ENCODE results near the gene TUSC2. TPM values are rescaled to one million over a fixed set of nuclear protein-coding genes. Genes with fewer than 3 reads are reported as not detected.
A peak's percentile ranks its signal among the peaks of the same experiment; 100 is the strongest.

The TUSC2 gene, protein sequence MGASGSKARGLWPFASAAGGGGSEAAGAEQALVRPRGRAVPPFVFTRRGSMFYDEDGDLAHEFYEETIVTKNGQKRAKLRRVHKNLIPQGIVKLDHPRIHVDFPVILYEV
- 17.5 TPM for total RNA-seq
- 10 to 100 TPM; 44.6 to 55.6 (median 49.9) TPM for polyA plus RNA-seq

GRCh38 chr3:50327943-50328691 lies at the start of gene TUSC2:
TSS of gene TUSC2 (minus strand) at chr3:50328223. CDS start at chr3:50328099, 124 bp downstream.
- ATAC-seq (ENCODE audit: low read depth in 2 of 2), result peak; percentile 93 to 94
- Histone ChIP-seq H3K4me1 (ENCODE audit: control insufficient read depth, insufficient read depth, low read length, poor library complexity, severe bottlenecking) (peaks cover 18% of the 10 kb centered on the region), H3K27ac (ENCODE audit: insufficient read depth, low read length, poor library complexity, severe bottlenecking) (peak within 1 kb of the TSS; percentile 85), H3K27me3 (ENCODE audit: control insufficient read depth, insufficient read depth, low read length) (no peaks in the 10 kb centered on the region), H3K4me3 (ENCODE audit: low read depth, low read length) (peak within 1 kb of the TSS; percentile 69), H3K9me3 (ENCODE audit: control insufficient read depth in 2 of 2, low read length in 2 of 2) (no peaks in the 10 kb centered on the region), H3K36me3 (ENCODE audit: control insufficient read depth, insufficient read depth, low read length) (peaks cover 39% of the 10 kb centered on the region)
- DNase-seq, result peak; percentile 94 to 98 (median 94)
- Mint-ChIP-seq H3K9me3 (no peaks in the 10 kb centered on the region), H3K4me1 (peaks cover 2 to 44% (median 11%) of the 10 kb centered on the region in 4 donors), H3K4me3 (peak within 1 kb of the TSS; percentile 92 to 96 (median 94)), H3K27me3 (no peaks in the 10 kb centered on the region), H3K27ac (peak within 1 kb of the TSS; percentile 86 to 95 (median 95)), H3K36me3 (peaks cover 10% of the 10 kb centered on the region)

DNA sequence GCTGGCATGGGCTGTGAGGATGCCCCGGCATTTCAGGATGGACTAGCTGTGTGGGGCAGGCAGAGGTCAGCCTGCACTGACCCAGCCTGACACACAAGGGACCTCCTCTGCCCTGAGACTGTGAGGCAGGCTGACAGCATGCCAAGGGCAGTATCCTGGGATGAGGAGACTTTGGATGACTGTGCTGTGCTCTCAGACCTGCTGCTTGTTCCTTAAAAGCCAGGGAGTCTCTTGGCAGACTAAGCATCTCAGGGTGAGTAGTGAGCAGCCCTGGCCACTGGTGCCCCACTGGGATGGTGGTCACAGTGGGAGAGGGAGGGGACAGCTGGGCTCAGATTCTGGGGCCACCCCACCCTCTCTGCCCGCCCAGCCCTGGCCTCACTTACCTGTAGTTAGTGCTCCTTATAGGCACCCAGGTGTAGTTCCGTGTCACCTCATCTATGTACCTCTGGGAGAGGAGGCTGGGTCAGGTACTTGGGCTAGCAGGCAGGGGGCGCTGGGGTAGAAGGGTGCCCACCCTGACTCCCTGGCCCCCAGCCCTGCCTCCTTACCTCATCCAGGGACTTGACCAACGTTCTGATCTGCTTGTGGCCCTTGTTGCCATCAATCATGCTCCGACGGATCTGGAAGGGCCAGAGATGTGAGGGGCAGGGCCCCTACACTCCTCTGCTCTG lies 47.4 kb upstream of the TUSC2 start:
- H3K36me3 Mint-ChIP-seq, result no peaks in the 10 kb centered on the region
- no peak for ATAC-seq (ENCODE audit: low read depth in 2 of 2)
- H3K27me3 ChIP-seq (ENCODE audit: control insufficient read depth, insufficient read depth, low read length), result no peaks in the 10 kb centered on the region
- H3K4me3 Mint-ChIP-seq, result no peak overlapping the region
- H3K4me3 ChIP-seq (ENCODE audit: low read depth, low read length), result no peak overlapping the region
- peaks cover 0 to 8% (median 0%) of the 10 kb centered on the region in 4 donors for H3K4me1 Mint-ChIP-seq
- DNase-seq, result no peak
- no peak overlapping the region for H3K27ac ChIP-seq (ENCODE audit: insufficient read depth, low read length, poor library complexity, severe bottlenecking)
- no peaks in the 10 kb centered on the region for H3K9me3 ChIP-seq (ENCODE audit: control insufficient read depth in 2 of 2, low read length in 2 of 2)
- H3K4me1 ChIP-seq (ENCODE audit: control insufficient read depth, insufficient read depth, low read length, poor library complexity, severe bottlenecking), result peaks cover 3% of the 10 kb centered on the region
- H3K36me3 ChIP-seq (ENCODE audit: control insufficient read depth, insufficient read depth, low read length), result no peaks in the 10 kb centered on the region
- peak overlapping the region in 1 of 3 donors; percentile 35 for H3K27ac Mint-ChIP-seq
- H3K9me3 Mint-ChIP-seq, result peaks cover 0 to 4% (median 0%) of the 10 kb centered on the region in 7 donors
- peaks cover 17% of the 10 kb centered on the region for H3K27me3 Mint-ChIP-seq

- Histone ChIP-seq H3K4me1 (ENCODE audit: control insufficient read depth, insufficient read depth, low read length, poor library complexity, severe bottlenecking) (peaks cover 3% of the 10 kb centered on the region), H3K27ac (ENCODE audit: insufficient read depth, low read length, poor library complexity, severe bottlenecking) (no peak overlapping the region), H3K9me3 (ENCODE audit: control insufficient read depth in 2 of 2, low read length in 2 of 2) (no peaks in the 10 kb centered on the region), H3K4me3 (ENCODE audit: low read depth, low read length) (no peak overlapping the region), H3K36me3 (ENCODE audit: control insufficient read depth, insufficient read depth, low read length) (no peaks in the 10 kb centered on the region), H3K27me3 (ENCODE audit: control insufficient read depth, insufficient read depth, low read length) (no peaks in the 10 kb centered on the region)
- ATAC-seq (ENCODE audit: low read depth in 2 of 2), result no peak
- H3K4me3 Mint-ChIP-seq, result no peak overlapping the region
- no peaks in the 10 kb centered on the region for H3K36me3 Mint-ChIP-seq
- H3K27me3 Mint-ChIP-seq, result peaks cover 17% of the 10 kb centered on the region
- DNase-seq, result no peak
- peaks cover 0 to 4% (median 0%) of the 10 kb centered on the region in 7 donors for H3K9me3 Mint-ChIP-seq
- no peak overlapping the region for H3K27ac Mint-ChIP-seq
- H3K4me1 Mint-ChIP-seq, result peaks cover 0 to 8% (median 0%) of the 10 kb centered on the region in 4 donors
These were observed 46.6 kb upstream of the TUSC2 start for GRCh38 chr3:50374363-50375257.

DNA sequence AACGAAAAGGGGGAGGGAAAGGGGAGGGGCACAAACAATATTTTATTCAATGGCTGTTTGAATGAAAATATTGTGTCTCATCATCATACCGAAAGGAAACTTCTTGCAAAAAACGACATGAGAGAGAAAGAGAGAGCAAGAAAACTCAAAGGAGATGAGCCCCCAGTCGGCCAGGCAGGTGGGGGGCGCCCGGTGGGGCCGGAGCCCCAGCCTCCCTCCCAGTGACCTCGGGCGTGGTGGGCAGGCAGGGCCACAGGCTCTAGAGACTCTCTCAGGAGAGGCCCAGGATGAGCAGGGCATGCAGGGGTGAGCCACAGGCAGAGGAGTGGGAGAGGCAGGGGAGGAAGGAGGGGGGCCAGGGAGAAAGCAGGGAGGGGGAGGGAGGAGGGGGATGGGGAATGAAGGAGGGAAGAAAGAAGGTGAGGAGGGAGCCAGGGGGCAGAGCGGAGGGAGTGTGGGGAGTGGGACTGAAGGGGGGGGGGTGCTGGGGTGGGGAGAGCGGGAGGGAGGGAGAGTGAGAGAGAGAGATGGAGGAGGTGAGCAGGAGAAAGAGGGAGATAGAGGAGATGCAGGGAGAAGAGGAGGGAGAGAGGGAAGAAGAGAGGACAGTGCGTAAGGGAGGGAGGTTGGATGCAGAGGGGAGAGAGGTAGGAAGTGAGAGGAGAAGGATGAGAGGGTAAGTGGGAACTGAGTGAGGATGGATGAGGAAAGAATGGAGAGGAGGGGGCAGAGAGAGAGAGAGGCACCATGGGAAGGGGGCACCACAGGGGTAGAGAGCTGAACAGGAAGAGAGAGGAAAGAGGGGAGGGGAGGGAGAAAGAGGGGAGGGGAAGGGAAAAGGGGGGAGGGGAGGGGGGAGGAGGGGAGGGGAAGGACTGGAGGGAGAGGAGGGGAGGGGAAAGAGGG lies 45.4 kb upstream of the TUSC2 start:
- H3K9me3 ChIP-seq (ENCODE audit: control insufficient read depth in 2 of 2, low read length in 2 of 2), result no peaks in the 10 kb centered on the region
- peaks cover 3% of the 10 kb centered on the region for H3K4me1 ChIP-seq (ENCODE audit: control insufficient read depth, insufficient read depth, low read length, poor library complexity, severe bottlenecking)
- ATAC-seq (ENCODE audit: low read depth in 2 of 2) (no peak), DNase-seq (no peak)
- Mint-ChIP-seq H3K36me3 (no peaks in the 10 kb centered on the region), H3K4me1 (peaks cover 0 to 17% (median 0%) of the 10 kb centered on the region in 4 donors), H3K4me3 (no peak overlapping the region), H3K27me3 (peaks cover 17% of the 10 kb centered on the region), H3K27ac (peak overlapping the region in 1 of 3 donors; percentile 56), H3K9me3 (peaks cover 0 to 4% (median 0%) of the 10 kb centered on the region in 7 donors)
- no peaks in the 10 kb centered on the region for H3K27me3 ChIP-seq (ENCODE audit: control insufficient read depth, insufficient read depth, low read length)
- no peaks in the 10 kb centered on the region for H3K36me3 ChIP-seq (ENCODE audit: control insufficient read depth, insufficient read depth, low read length)
- H3K27ac ChIP-seq (ENCODE audit: insufficient read depth, low read length, poor library complexity, severe bottlenecking), result no peak overlapping the region
- H3K4me3 ChIP-seq (ENCODE audit: low read depth, low read length), result no peak overlapping the region

DNA sequence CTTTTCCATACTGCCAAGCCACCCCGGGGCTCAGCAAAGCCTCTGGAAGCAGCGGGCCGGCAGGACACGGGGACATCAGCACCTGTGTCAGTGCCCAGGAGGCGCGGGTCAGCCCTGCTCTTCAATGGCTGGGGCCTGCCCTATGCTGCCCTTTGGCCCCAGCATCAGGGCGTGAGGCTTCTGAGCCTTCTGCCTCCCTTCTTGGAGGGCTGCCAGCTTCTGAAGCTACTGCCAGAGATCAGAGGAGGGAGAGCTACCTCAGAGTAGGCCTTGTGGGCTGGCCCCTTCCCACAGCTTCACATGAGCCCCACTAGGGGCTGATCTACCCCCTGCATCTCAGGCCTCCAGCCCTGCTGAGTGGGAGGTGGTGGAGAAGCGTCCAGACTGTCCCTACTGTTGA lies 44.3 kb upstream of the TUSC2 start:
- Histone ChIP-seq H3K9me3 (ENCODE audit: control insufficient read depth in 2 of 2, low read length in 2 of 2) (no peaks in the 10 kb centered on the region), H3K36me3 (ENCODE audit: control insufficient read depth, insufficient read depth, low read length) (no peaks in the 10 kb centered on the region), H3K27me3 (ENCODE audit: control insufficient read depth, insufficient read depth, low read length) (no peaks in the 10 kb centered on the region), H3K4me1 (ENCODE audit: control insufficient read depth, insufficient read depth, low read length, poor library complexity, severe bottlenecking) (peaks cover 7% of the 10 kb centered on the region), H3K4me3 (ENCODE audit: low read depth, low read length) (no peak overlapping the region), H3K27ac (ENCODE audit: insufficient read depth, low read length, poor library complexity, severe bottlenecking) (no peak overlapping the region)
- peaks cover 17% of the 10 kb centered on the region for H3K27me3 Mint-ChIP-seq
- peaks cover 0 to 22% (median under 1%) of the 10 kb centered on the region in 4 donors for H3K4me1 Mint-ChIP-seq
- peaks cover 0 to 4% (median 0%) of the 10 kb centered on the region in 7 donors for H3K9me3 Mint-ChIP-seq
- DNase-seq (no peak), ATAC-seq (ENCODE audit: low read depth in 2 of 2) (no peak)
- H3K27ac Mint-ChIP-seq, result no peak overlapping the region
- H3K4me3 Mint-ChIP-seq, result no peak overlapping the region
- H3K36me3 Mint-ChIP-seq, result no peaks in the 10 kb centered on the region

- Histone ChIP-seq H3K4me3 (ENCODE audit: low read depth, low read length) (no peak overlapping the region), H3K27me3 (ENCODE audit: control insufficient read depth, insufficient read depth, low read length) (no peaks in the 10 kb centered on the region), H3K4me1 (ENCODE audit: control insufficient read depth, insufficient read depth, low read length, poor library complexity, severe bottlenecking) (peaks cover 19% of the 10 kb centered on the region), H3K9me3 (ENCODE audit: control insufficient read depth in 2 of 2, low read length in 2 of 2) (no peaks in the 10 kb centered on the region), H3K27ac (ENCODE audit: insufficient read depth, low read length, poor library complexity, severe bottlenecking) (no peak overlapping the region), H3K36me3 (ENCODE audit: control insufficient read depth, insufficient read depth, low read length) (no peaks in the 10 kb centered on the region)
- ATAC-seq (ENCODE audit: low read depth in 2 of 2) (no peak), DNase-seq (no peak)
- no peaks in the 10 kb centered on the region for H3K36me3 Mint-ChIP-seq
- H3K27ac Mint-ChIP-seq, result peak overlapping the region in 1 of 3 donors; percentile 54
- H3K9me3 Mint-ChIP-seq, result peaks cover 0 to 2% (median 0%) of the 10 kb centered on the region in 7 donors
- H3K4me3 Mint-ChIP-seq, result no peak overlapping the region
- H3K4me1 Mint-ChIP-seq, result peaks cover 0 to 33% (median 4%) of the 10 kb centered on the region in 4 donors
- H3K27me3 Mint-ChIP-seq, result peaks cover 17% of the 10 kb centered on the region
These were observed 43.2 kb upstream of the TUSC2 start for GRCh38 chr3:50371133-50371685.

Measured in CD4-positive, CD25-positive, alpha-beta regulatory T cell (primary cell).